DND-41 (cell line): ENCODE measurements around the gene PLPP6.

ENCODE experiments used
- EZH2 ChIP-seq: IDR thresholded peaks from 3 replicates; pipeline ENCODE4 v1.6.1; 2012; ENCODE audit warnings: borderline replicate concordance, low read depth, mild to moderate bottlenecking, moderate library complexity, low read length, inconsistent platforms; ENCODE audit not compliant: severe bottlenecking
- TF ChIP-seq, protein P1 (sequence below): IDR thresholded peaks from 2 replicates; pipeline ENCODE4 v1.5.1; 2012; ENCODE audit warnings: borderline replicate concordance, low read length, moderate library complexity, mild to moderate bottlenecking; ENCODE audit not compliant: poor library complexity, severe bottlenecking; ENCODE audit errors: extremely low read depth

DNA sequence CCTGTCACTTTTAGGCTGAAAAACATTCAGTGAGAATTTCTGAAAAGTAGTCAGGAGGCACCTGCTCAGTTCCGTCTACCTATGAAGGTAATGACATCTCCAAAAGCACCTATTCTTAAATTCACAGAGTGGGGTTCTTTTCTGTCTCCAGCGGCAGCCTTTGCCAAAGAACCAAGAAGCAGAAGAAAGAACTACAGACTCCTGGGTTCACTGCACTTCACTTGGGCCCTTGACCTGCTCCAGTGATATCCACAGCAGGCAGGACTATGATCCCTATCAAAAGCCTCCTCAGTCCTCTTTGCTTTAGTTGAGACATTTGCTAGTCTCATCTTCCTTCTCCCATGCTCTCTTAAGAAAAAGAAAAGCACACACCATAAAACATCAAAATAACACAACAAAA, 19.7 kb upstream of the PLPP6 start:
- TF ChIP-seq, protein P1, sequence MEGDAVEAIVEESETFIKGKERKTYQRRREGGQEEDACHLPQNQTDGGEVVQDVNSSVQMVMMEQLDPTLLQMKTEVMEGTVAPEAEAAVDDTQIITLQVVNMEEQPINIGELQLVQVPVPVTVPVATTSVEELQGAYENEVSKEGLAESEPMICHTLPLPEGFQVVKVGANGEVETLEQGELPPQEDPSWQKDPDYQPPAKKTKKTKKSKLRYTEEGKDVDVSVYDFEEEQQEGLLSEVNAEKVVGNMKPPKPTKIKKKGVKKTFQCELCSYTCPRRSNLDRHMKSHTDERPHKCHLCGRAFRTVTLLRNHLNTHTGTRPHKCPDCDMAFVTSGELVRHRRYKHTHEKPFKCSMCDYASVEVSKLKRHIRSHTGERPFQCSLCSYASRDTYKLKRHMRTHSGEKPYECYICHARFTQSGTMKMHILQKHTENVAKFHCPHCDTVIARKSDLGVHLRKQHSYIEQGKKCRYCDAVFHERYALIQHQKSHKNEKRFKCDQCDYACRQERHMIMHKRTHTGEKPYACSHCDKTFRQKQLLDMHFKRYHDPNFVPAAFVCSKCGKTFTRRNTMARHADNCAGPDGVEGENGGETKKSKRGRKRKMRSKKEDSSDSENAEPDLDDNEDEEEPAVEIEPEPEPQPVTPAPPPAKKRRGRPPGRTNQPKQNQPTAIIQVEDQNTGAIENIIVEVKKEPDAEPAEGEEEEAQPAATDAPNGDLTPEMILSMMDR = no peak
- no peak for TF ChIP-seq EZH2
